Medulla oblongata (tissue), 1 donor: ENCODE data around the gene GFRA1.
"Not testable (repeated sequence)": the region's sequence is repeated elsewhere in the genome, so short reads cannot be mapped to it uniquely, and the experiment has no call there.

ENCODE experiments used
- DNase-seq: peaks from one replicate; pipeline ENCODE4 v3.0.0-alpha.2; 2015; ENCODE audit errors: extremely low spot score

Gene GFRA1

GRCh38 chr10:116067825-116068224 is 205.2 kb downstream of the GFRA1 start:
- no peak for DNase-seq

GRCh38 chr10:116063107-116063506 is 209.9 kb downstream of the GFRA1 start:
- DNase-seq: no peak

- DNase-seq: no peak
Measured at GRCh38 chr10:116060864-116061263, 212.1 kb downstream of the GFRA1 start.

GRCh38 chr10:116059320-116059719 is 213.7 kb downstream of the GFRA1 start:
- DNase-seq: no peak

- DNase-seq: no peak
Measured at GRCh38 chr10:116056445-116057293, 216.3 kb downstream of the GFRA1 start.

GRCh38 chr10:116055917-116056252 is 217.1 kb downstream of the GFRA1 start:
- DNase-seq: no peak

- DNase-seq: no peak
Measured at GRCh38 chr10:116055252-116055916, 217.6 kb downstream of the GFRA1 start.

- no peak for DNase-seq
Measured at GRCh38 chr10:116053910-116054309, 219.1 kb downstream of the GFRA1 start.

- DNase-seq: not testable (repeated sequence)
Measured at GRCh38 chr10:116053009-116053730, 219.8 kb downstream of the GFRA1 start.

- DNase-seq: not testable (repeated sequence)
Measured at GRCh38 chr10:116052522-116052921, 220.5 kb downstream of the GFRA1 start.

GRCh38 chr10:116049974-116050304 is 223.1 kb downstream of the GFRA1 start:
- DNase-seq: no peak

GRCh38 chr10:116049158-116049973 is 223.6 kb downstream of the GFRA1 start:
- no peak for DNase-seq

GRCh38 chr10:116045366-116046356 is 227.3 kb downstream of the GFRA1 start:
- no peak for DNase-seq

- DNase-seq: no peak
Measured at GRCh38 chr10:116044801-116045248, 228.2 kb downstream of the GFRA1 start.

GRCh38 chr10:116043861-116044260 is 229.1 kb downstream of the GFRA1 start:
- no peak for DNase-seq

GRCh38 chr10:116043304-116043703 is 229.7 kb downstream of the GFRA1 start:
- DNase-seq: no peak

GRCh38 chr10:116041948-116042347 is 231.1 kb downstream of the GFRA1 start:
- DNase-seq: no peak

GRCh38 chr10:116039612-116040011 is 233.4 kb downstream of the GFRA1 start:
- no peak for DNase-seq

- no peak for DNase-seq
Measured at GRCh38 chr10:116038259-116038658, 234.7 kb downstream of the GFRA1 start.

- not testable (repeated sequence) for DNase-seq
Measured at GRCh38 chr10:116035406-116035805, 237.6 kb downstream of the GFRA1 start.
